LNCAP (cell line): ENCODE data around the gene EFHB.

Experiments
- CTCF ChIP-seq: fragments of 450-650 bp; IDR thresholded peaks from 2 replicates; pipeline ENCODE4 v1.5.1; 2017; ENCODE audit warnings: mild to moderate bottlenecking

The EFHB gene

GRCh38 chr3:19866751-19867347 is 67.2 kb downstream of the EFHB start:
- TF ChIP-seq CTCF: peak; percentile 81
